ENCODE measurements around the gene PDE6D.
"Not testable (repeated sequence)": the region's sequence is repeated elsewhere in the genome, so short reads cannot be mapped to it uniquely, and the experiment has no call there.

PDE6D gene

DNA sequence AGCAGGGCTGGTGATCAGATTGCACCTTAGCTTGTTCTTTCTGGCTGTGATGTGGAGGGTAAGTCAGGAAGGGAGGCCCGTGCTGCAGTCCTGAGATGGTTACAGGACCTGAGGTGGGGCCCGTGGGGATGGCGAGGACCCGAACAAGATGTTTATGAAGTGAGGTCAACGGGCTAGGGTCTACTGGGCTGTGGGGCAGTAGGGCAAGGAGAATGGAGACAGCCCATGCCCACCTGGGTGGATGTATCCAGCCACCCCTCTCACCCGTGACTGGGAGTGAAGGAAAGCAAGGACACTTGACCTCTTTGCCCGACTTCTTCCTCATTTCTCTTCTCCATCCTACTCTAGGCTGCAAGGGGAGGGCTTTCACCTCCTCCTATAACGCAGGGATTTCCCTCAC, 54.8 kb downstream of the PDE6D start:
- intact Hi-C loops (cut with DNase I) = no loop called here
- DNase-seq = no peak

DNA sequence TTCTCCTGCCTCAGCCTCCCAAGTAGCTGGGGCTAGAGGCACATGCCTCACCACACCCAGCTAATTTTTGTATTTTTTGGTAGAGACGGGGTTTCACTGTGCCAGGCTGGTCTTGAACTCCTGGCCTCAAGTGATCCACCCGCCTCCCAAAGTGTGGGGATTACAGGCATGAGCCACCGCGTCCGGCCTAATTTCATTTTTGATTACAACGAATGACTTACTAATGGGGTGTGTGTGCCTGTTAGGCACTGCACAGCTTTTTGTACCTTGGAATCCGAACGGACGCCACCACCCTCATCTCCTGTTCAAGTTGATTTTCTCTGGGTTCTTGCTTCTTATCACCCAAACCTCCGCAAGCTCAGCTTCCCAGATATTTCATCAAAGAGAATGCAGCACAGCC, 55.6 kb downstream of the PDE6D start:
- intact Hi-C loops (cut with DNase I) = no loop called here
- no peak for DNase-seq

DNA sequence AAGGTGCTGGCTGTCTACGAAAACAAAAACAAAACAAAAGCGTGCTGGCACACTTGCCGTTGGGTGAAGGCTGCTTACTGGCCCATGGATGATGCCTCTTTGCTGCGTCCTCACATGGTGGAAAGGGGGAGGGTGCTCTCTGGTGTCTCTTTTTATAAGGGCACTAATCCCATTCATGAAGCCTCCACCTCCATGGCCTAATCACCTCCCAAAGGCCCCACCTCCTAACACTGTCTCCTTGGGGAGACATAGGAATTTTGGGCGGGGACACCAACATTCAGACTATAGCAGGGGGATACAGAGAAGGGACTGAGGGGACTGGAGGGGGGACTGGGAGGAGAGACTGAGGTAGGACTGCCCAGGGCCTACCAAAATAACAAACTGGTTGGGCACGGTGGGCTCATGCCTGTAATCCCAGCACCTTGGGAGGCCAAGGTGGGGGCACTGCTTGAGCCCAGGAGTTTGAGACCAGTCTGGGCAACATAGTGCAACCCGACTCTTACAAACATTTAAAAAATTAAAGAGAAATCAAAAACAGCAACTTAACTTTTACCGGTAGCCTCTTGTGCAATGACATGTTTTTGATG, 58.3 kb downstream of the PDE6D start:
- intact Hi-C loops (cut with DNase I) = no loop called here
- DNase-seq = no peak

DNA sequence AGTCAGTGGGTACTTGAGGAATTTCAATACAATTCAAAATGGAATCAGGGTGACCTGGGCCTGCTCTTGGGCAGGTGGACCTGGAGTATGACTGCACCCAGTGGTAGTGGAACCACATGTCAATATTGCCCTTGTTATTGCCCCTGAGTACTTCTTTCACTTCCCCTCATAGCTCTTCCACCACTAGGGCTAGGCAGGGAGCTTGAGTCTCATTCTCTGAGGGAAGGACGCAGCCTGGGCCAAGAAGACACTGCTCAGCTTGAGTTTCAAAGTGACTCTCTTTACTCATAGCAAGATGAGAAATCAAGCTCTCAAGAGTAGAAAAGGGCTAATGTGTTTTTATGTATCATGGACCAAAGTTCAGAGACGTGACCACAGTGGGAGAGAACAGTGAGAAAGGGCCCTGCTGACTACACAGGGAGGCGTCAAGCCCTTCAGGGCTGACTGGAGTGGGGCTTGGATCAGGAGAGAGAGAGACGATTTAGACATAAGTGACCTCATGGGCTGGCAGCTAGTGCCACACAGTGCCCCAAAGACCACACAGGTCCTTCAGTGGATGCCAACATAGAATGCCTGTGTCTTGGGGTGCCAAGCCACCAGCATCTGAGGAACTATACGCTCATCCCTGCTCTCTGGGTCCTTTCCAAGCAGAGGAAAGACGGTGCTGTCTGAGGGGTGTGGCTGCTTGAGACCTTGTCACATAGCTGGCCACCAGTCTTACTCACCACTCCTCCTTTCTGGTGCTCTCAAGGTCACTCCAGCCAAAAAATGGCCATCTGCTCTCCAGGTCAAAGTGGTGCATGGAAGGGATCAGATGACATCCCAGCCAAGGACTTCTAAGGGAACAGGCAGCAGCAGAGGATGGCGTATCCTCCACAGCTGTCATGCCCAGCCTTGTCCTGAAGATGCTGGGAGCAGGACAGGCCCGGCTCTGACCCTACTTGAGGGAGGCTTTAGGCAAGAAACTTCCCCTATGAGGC, 59.8 kb downstream of the PDE6D start:
- DNase-seq = no peak
- intact Hi-C loops (cut with DNase I) = no loop called here

DNA sequence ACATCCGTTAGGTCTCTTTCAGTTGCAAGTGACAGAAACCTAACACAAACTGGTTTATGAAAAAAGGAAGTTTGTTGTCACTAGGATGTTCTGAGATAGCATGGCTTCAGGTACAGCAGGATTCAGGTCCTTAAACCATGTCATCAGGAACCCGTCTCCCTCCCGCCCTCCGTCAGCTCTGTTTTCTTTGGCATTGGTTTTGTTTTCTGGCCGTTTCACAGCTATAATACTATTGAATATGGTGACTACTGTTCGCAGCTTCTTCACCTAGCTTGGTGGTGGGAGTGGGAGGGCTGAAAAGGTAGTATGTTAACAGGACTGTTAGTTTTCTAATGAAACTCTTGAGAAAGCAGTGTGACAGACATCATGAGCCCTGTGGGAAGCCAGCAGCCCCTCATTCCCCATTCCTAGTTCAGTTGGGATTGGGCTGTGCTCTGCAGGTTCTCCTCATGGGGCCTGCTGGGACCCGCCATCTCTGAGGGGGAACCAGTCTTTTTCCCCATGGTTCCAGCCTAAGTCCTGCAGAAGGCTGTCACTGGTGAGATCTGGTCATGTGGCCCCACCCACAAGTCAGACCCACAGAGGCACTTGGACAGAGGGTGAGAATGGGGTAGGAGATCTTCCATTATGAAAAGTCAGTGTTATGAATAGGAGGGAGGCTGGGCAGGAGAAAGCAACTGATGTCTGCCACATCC, 60.6 kb downstream of the PDE6D start:
- intact Hi-C loops (cut with DNase I) = no loop called here

DNA sequence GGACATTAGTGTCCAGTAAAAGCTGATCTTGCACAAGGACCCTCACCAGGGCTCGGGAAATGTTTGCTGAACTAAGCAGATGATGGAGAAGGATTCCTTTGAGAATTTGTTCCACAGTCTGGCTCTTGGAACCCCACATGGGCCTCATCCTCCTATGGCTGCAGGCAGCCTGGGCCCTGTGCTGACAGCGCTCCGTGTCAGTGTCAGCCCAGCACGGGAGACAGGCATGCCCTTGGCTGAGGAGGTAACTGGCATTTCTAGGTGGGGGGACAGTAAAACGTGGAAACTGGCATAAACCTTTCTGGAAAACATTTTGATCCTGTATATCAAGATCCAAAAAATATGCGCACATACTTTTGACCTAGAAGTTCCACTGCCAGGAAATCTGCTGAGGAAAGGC, 62.3 kb downstream of the PDE6D start:
- peak in 1 of 42 donors; percentile 7 for DNase-seq
- intact Hi-C loops (cut with DNase I) = no loop called here

More for the DNA sequence above, 60.6 kb downstream of the PDE6D start:
- DNase-seq = no peak

DNA sequence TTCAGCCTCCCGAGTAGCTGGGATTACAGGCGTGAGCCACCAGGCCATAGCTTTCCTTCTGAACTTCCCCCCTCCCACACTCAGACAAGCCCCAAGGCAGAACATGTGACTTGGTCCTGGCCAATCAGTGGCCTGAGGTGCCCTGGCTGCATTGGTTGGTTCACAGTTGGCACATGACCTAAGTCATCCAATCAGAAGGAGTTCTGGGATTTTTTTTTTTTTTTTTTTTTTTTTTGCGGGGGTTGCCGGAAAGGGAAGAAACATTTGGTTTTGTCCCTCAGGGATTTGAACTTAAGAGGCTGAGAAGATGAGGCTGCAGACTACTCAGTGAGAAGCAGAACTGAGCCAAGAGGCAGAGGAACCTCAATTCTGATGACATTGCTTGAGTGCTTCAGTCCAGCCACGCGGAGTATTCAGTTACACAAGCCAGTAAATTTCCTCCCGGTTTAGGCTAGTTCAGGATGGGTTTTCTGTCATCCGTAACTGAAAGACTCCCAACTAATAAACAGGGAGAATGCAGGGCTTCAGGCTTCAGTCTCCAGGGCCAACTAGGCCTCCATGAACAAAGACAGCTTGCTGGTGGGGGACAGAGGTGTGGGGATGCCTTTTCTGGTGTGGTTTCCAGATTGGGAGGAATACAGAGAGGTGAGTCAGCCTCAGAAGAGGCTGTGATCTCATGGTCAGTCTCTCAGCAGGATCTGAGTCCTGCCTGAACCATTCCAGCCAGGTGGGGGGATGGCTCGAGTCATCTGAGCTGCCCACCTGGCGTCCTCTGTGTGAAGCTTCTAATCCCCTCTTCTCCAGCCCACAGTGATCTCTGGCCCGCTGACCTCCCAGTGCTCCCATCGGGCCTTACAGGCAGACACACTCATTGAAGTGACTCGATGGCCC, 63.6 kb downstream of the PDE6D start:
- intact Hi-C loops (cut with DNase I) = no loop called here
- DNase-seq = peak in 4 of 42 donors; percentile 25 to 61 (median 40)

DNA sequence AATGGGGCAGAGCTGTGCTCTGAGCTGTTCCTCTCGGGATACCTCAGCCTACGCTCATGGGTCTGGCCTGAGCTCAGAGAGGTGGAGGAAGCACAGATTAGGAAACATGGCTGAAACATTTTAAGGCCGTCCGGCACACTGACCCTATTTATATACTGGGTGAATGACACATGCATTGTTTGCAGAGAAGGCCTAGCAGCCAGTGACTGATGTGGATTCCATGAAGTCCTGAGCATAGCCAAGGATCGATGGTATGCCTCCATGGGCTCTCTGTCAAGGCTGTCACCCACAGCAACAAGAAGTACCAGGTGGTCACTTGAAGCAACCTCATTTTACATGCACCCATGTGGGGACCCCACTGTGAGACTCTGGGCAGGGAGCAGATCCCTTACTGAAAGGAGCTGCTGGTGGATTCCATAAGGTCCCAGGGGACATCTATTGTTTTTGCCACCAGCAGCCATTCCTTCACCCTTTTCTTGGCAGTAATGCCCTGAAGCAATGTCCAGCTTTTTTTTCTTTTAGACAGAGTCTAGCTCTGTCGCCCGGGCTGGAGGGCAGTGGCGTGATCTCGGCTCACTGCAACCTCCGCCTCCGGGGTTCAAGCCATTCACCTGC, 64.3 kb downstream of the PDE6D start:
- peak in 1 of 42 donors; percentile 1 for DNase-seq
- intact Hi-C loops (cut with DNase I) = no loop called here

DNA sequence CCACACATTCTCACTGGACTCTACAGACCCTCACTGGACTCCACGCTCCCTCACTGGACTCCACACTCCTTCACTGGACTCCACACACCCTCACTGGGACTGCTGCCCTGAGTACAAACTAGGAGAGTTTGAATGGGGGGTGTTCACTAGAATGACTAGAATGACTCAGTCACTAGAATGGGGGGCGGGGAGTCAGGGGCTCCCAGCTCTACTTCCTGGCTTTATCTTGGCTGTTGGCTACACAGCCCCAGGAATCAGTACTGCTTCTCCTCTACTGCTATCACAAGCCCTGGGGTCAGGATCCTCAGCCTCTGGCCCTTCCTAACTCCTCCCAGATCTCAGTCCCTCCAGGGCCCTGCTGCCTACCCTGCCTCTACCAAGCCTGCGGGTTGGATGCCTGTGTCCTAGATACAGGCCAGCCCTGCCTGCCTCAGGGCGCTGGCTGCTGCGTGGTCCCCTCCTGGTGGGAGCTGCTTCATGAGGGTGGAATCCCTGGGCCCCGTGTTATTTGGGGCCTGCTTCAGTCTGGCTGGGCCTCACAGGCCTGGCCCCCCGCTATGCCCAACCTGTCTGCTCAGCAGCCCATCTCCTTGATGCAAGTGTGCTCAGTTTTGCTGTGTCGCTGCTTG, 65.0 kb downstream of the PDE6D start:
- DNase-seq = peak in 1 of 42 donors; percentile 30
- intact Hi-C loops (cut with DNase I) = loop anchor here (2.0 kb wide), 1 partner anchor 39 kb away; no protein-coding TSS in a partner anchor

DNA sequence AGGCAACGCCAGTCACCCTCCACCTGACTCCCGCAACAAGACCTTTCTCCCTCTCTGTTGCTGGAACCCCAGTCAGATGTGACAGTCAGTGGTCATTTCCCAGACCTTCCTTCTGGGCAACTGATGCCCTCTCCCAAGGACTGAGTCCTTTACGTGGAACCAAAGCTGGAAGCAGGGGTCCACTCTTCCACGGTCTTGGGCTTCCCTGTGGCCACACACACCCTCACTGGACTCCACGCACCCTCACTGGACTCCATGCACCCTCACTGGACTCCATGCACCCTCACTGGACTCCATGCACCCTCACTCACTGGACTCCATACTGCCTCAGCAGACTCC, 65.6 kb downstream of the PDE6D start:
- DNase-seq = no peak

DNA sequence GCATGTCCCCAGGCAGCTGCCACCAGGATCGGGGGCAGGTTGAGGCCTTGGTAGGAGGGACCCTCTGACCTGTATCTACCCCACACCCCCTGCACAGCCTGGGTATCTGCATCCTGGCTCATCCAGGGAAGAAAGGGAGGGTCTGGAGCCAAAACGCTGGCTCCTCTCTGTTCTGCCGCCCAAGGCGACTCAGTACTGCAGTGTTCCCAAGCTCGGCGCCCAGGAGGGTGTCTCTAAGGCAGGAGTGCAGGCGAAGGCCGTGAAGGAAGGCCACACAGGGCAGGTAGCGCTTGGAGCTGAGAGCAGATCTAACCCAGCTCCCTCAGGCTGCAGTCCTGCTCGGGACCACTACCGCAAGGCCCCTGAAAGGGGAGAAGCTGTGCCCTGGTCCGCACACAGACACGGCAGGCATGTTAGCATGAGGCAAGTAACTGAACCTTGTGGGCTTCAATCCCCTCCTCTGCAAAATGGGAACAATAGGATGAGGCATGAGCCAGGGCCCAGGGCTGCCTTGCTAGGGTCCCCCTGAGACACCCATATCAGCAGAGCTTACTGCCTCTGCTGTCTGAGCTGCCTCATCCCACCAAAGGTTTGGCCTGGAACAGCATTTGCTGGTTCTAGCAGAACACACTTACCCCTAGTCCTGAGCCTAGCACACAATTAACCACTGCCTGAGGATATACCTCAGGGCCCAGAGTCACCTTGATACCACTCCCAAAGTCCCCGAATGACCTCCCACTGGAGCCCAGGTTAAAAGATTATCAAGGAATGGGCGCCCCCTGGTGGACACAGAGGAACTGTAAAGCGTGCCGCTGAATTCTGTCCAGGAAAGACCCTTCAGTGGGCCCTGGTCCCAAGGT, 66.2 kb downstream of the PDE6D start:
- intact Hi-C loops (cut with DNase I) = loop anchor here (2.0 kb wide), 1 partner anchor 38 kb away; no protein-coding TSS in a partner anchor
- DNase-seq = peak; percentile 53 to 93 (median 79)

More for the DNA sequence above, 65.6 kb downstream of the PDE6D start:
- intact Hi-C loops (cut with DNase I) = loop anchor here (2.0 kb wide), 1 partner anchor 39 kb away; no protein-coding TSS in a partner anchor

DNA sequence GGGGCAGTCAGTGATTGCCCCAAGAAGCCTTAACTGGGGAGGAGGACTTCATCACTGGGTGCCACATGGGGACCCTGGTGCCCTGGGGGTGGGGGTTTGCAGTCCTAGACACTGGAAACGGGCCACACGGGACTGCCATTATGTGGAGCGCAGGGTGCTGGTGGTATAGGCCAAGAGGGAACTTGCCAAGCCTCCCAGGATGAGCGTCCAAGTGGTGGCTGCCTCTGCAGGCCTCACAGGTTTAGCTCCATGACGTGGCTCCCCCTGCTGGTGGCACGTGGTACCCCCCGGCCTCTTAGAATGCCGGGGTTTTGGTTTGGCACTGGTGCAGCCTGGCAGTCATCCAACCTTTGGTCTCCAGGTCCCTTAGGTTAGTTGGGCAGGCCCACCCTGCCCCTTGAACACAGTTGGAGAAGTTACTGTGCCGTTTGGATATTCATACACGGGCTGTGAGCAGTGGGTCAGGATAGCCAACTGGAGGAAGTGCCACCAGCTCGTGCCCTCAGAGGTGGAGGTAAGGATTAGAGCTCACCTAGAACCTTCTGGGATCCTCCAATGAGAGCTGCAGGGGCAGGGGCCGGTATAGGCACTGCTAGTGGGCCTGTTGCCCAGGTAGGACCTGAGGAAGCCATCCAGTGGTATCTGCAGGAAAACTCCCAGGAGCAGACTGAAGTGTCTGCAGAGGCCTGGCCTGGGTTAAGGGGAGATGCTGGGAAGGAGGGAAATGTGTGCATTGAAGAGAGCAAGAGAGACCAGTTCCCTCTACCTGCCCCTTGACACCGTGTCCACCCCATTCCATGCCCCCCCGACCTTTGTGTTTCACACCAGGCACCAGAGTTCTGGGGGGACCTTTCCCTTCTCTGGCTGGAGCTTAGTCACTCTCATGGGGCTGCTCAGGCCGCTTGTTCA, 67.1 kb downstream of the PDE6D start:
- intact Hi-C loops (cut with DNase I) = loop anchor here (2.0 kb wide), 1 partner anchor 37 kb away; no protein-coding TSS in a partner anchor

DNA sequence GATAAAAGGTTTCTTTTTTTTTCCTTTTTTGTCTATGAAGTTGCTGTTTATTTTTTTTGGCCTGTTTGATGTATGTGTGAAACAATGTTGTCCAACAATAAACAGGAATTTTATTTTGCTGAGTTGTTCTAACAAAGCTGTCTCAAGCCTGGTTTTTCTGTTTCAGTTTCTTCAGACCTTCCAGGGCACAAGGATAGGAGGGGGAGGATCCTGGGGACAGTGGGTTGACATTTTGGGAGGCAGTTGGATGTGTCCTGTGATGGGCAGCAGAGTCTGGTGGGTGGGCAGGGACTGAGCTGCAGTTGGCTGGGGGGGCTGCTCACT, 67.7 kb downstream of the PDE6D start:
- intact Hi-C loops (cut with DNase I); DNase-seq: not testable (repeated sequence)

More for the DNA sequence above, 67.1 kb downstream of the PDE6D start:
- peak; percentile 74 to 94 (median 84) for DNase-seq

DNA sequence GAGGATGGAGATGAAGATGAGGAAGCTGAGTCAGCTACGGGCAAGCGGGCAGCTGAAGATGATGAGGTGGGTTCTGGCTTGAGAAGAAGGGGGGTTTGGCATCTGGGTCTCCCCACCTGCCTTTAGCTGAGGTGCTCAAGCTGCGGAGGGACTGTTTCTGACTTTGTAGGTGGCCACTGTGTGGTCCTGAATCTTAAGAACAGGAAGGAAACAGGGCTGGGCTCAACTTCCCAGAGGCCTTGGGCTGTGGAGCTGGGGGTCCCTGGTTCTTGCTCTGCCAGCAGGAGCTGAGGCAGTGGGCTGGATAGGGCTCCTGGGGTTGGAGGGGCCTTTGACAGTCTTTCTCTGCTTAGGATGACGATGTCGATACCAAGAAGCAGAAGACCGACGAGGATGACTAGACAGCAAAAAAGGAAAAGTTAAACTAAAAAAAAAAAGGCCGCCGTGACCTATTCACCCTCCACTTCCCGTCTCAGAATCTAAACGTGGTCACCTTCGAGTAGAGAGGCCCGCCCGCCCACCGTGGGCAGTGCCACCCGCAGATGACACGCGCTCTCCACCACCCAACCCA, 68.5 kb downstream of the PDE6D start:
- DNase-seq; intact Hi-C loops (cut with DNase I): not testable (repeated sequence)

DNA sequence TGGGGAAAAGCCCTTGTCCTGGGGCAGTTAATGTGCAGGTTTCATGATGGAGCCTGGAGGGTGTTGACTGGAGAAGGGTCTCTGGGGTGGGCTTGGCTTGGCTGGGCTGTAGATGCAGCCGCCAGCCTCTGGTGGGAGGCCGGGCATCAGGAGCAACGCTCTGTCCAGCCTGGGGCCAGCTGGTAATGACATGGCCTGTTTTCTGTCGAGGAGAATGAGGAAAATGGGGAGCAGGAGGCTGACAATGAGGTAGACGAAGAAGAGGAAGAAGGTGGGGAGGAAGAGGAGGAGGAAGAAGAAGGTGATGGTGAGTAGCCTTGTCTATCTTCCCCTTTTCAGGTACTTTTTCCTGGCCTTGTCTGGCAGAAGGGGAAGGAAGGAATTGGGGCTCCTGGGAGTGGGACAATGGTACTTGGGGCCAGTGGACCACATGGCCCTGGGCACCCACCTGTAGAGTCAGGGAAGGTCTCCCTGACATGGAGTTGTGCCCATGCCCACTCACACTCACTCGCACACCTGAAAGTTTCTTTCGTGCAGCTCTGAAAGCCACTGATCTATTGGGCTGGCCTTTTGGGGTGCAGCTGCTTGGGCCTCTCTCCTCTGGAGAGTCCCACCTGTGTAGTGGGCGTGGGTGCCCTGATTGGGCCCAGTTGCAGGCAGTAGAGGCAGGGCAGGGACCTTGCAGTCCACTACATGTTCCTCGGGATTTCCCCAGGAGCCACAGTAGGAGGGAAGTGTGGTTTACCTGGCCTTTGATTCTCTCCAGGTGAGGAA, 69.2 kb downstream of the PDE6D start:
- intact Hi-C loops (cut with DNase I) = loop anchor here (2.0 kb wide), 1 partner anchor 97 kb away; no protein-coding TSS in a partner anchor
- DNase-seq = no peak

Measured in head of caudate nucleus (tissue), 42 donors.